GM12801 (cell line): ENCODE measurements around the gene ETV6.

Source experiments
- TF ChIP-seq, protein P1 (sequence below): IDR thresholded peaks from one replicate; pipeline ENCODE4 v1.5.1; 2011; ENCODE audit warnings: control low read depth; ENCODE audit not compliant: insufficient read length; ENCODE audit errors: extremely low read depth

Gene ETV6

DNA sequence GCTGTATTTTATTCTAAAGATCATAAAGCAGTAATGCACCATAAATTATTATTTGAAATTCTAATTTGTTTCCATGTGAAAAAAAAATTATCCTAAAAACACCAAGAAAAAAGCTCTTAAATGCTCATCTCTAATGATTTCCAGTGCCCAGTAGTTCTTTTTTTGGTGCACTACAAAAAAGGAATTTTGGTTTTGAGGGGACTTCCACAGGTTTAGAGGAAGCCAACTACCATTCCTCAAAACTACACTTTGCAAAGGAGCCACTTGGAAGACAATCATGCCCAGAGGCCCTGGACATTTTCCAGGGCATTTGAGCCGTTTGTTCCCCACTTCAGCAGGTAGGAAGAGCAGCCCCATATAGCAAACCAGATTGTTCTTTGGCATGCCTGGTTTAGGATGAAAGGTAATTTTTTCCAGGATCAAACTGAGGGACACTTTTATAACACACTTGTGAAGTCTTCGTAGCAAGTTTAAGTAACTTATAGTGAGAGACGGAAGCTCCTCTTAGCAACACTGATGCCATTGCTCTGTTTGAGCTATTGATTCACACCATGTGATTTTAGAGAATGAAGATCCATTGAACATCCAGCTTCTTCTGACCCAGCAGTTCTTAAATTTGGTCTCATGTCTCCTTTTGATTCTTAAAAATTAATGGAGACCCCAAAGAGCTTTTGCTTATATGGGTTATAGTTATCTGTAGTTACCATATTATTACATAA lies 187.9 kb downstream of the ETV6 start:
- TF ChIP-seq, protein P1, sequence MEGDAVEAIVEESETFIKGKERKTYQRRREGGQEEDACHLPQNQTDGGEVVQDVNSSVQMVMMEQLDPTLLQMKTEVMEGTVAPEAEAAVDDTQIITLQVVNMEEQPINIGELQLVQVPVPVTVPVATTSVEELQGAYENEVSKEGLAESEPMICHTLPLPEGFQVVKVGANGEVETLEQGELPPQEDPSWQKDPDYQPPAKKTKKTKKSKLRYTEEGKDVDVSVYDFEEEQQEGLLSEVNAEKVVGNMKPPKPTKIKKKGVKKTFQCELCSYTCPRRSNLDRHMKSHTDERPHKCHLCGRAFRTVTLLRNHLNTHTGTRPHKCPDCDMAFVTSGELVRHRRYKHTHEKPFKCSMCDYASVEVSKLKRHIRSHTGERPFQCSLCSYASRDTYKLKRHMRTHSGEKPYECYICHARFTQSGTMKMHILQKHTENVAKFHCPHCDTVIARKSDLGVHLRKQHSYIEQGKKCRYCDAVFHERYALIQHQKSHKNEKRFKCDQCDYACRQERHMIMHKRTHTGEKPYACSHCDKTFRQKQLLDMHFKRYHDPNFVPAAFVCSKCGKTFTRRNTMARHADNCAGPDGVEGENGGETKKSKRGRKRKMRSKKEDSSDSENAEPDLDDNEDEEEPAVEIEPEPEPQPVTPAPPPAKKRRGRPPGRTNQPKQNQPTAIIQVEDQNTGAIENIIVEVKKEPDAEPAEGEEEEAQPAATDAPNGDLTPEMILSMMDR: no peak

DNA sequence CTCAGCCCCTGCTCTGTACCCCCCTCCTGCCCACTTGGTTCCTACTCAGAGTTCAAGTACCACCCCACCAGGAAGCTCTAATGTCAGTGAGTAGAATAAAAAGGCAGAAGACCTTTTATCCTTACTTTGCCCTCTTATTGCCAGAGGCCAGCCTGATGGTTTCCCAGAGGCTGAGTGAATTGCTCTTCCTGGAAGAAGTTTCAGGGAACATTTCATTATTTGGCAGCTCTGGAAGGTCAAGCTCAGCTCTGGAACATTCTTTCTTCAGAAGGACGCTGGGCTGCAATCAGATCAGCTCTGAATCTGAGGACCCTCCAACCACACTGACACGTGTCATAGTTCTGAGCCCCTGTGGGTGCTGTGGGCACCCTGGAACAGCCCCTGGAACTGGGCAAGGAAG lies 188.9 kb downstream of the ETV6 start:
- TF ChIP-seq, protein P1: no peak

DNA sequence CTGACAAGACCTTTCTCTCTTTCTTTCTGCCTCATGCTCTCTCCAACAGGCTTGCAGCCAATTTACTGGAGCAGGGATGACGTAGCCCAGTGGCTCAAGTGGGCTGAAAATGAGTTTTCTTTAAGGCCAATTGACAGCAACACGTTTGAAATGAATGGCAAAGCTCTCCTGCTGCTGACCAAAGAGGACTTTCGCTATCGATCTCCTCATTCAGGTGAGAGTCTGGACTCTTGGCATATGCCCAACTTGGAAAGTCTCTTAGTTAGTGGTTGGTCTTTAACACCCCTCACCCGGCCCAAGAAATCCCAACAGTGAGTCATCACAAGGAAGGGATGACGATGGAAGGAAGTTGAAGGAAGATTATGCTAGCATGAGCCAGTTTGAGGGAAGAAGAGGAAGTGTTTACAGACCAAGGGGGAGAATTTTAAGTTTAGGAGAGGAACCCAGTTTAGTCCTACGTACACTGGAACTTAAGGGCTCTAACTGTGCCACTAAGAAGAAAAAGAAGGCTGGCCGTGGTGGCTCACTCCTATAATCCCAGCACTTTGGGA lies 189.7 kb downstream of the ETV6 start:
- TF ChIP-seq, protein P1: no peak

DNA sequence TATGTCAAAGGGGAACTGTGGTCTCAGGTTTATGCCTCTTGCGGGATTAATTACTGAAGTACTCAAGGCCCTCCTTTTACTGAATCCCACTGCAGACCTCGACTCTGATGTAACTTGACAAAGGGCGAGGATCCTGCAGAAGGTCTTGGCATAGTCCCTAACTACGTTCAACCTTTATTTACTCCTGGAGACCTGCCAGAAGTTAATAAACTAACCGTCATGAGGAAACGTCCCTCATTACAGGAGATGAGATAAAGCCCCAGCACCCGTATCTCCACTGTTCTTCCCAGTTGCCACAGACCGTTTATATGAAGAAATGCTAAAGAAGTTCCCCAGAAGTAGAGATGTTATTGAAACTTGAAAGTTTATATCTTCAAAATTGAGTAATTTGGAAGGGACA lies 190.9 kb downstream of the ETV6 start:
- TF ChIP-seq, protein P1: no peak

DNA sequence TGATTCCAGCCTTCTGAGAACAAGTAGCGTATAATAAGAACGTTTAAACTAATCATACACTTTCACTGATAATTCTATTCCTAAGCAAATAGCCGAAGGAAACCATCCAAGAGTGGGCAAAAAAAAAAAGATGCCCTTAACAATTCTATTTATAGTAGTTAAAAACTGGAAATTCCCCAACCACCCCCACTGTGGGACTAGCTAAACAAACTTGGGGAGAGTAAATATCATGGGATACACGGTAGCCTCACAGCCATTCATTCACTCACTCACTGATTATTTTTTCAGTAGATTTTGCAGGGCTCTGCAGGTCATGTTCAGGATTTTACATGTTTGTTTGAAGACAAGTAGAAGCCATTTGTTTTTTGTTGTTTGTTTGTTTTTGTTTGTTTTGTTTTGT lies 197.0 kb downstream of the ETV6 start:
- TF ChIP-seq, protein P1: no peak

DNA sequence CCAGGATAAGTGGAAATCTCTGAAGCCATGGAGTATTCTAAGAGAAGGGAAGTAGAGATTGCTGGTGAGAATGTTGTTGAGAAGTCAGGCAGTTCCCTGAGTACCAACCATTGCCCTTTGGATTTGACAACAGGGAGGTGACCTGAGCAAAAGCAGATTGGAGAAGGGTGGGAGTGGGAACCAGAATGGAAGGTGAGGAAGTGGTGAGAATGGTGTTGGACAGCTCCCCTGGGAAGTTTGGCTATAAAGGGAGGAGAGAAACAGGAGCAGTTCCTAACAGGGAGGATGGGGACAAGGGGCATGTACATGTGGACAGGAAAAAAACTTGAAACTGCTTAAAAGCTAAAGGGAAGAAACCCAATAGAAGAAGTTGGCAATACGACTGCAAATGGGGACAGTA lies 198.1 kb downstream of the ETV6 start:
- TF ChIP-seq, protein P1: no peak

DNA sequence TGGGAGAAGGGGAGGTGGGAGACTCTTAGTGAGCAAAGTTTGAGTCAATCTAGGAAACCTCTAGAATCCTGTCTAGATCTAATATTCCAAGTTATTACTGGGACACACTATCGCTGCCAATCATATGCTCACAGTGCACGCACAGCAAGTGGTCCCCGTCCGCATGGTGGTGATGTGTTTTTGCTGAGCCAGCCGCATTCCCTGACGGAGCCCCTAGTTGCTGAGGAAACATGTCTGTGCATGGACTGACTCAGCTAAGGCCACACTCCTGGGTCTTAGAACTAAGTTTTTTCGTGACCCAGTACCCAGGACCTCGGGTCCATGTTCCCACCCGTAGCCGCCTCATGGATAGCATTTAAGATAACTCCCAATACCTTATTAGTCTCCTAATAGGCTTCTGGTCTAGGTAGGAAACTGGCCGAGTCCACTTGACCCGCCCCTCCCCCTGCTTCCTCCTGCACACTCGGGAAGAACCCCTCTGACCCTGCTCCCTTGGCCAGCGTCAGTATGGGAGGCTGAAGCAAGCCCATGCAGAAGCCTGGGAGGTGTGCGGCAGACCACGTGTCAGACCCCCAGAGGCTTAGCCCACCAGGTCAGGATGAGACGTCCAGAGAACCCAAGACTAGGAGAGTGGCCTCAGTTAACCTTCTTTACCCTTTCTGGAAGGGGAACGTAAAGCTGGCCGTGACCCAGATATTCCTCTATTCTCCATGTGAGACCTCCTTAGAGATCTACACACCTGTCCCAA lies 200.5 kb downstream of the ETV6 start:
- TF ChIP-seq, protein P1: no peak
